GM12878 (cell line): ENCODE measurements around the gene PYGM.

Experiments used
- JUND ChIP-seq: IDR thresholded peaks from 2 replicates; pipeline ENCODE4 v1.6.1; 2012; ENCODE audit warnings: low read depth, mild to moderate bottlenecking, low read length, improper control_type of control experiment, moderate library complexity
- ZBTB33 ChIP-seq: fragments of 450-650 bp; IDR thresholded peaks from 2 replicates; pipeline ENCODE4 v1.6.1; 2017; ENCODE audit warnings: mild to moderate bottlenecking
- TF ChIP-seq, protein P1 (sequence below), 3 experiments: IDR thresholded peaks in 2 of 3; conservative IDR thresholded peaks in 1 of 3; 2 replicates each; pipeline ENCODE4 v1.5.1; 2011; ENCODE audit warnings: low read depth in 3 of 3, low read length in 3 of 3, mild to moderate bottlenecking in 3 of 3, control low read depth in 2 of 3, moderate library complexity in 2 of 3, inconsistent platforms in 1 of 3, mixed read lengths in 1 of 3; ENCODE audit not compliant: control insufficient read depth in 2 of 3, insufficient read depth in 1 of 3; ENCODE audit errors: extremely low read depth in 1 of 3

- no peak for TF ChIP-seq ZBTB33
- no peak for TF ChIP-seq JUND
- TF ChIP-seq, protein P1, sequence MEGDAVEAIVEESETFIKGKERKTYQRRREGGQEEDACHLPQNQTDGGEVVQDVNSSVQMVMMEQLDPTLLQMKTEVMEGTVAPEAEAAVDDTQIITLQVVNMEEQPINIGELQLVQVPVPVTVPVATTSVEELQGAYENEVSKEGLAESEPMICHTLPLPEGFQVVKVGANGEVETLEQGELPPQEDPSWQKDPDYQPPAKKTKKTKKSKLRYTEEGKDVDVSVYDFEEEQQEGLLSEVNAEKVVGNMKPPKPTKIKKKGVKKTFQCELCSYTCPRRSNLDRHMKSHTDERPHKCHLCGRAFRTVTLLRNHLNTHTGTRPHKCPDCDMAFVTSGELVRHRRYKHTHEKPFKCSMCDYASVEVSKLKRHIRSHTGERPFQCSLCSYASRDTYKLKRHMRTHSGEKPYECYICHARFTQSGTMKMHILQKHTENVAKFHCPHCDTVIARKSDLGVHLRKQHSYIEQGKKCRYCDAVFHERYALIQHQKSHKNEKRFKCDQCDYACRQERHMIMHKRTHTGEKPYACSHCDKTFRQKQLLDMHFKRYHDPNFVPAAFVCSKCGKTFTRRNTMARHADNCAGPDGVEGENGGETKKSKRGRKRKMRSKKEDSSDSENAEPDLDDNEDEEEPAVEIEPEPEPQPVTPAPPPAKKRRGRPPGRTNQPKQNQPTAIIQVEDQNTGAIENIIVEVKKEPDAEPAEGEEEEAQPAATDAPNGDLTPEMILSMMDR (IDR thresholded peaks at IDR 0.05 in 2 of 3, conservative IDR thresholded peaks at IDR 0.05 in 1 of 3; ENCODE audit: control insufficient read depth in 2 of 3, extremely low read depth in 1 of 3, insufficient read depth in 1 of 3, low read depth in 3 of 3, low read length in 3 of 3): no peak
Observed at GRCh38 chr11:64758330-64759079, 1.3 kb downstream of the PYGM start.
